Mesendoderm (in vitro differentiated cells): ENCODE measurements around the gene LACTBL1.

ENCODE experiments used
- DNase-seq: peaks from one replicate; pipeline ENCODE4 v3.0.0; 2013
- H2AK5ac ChIP-seq: 2 replicates; pipeline ENCODE4 v1.6.1; 2013; ENCODE audit warnings: low read length, inconsistent platforms
- H2BK120ac ChIP-seq: 2 replicates; pipeline ENCODE4 v1.6.1; 2013; ENCODE audit warnings: low read depth, mild to moderate bottlenecking, low read length, moderate library complexity, mixed read lengths
- H2BK15ac ChIP-seq: replicated peaks from 2 replicates; pipeline ENCODE4 v1.6.1; 2013; ENCODE audit warnings: low read depth, mild to moderate bottlenecking, moderate library complexity
- H2BK5ac ChIP-seq: 2 replicates; pipeline ENCODE4 v1.6.1; 2013; ENCODE audit warnings: low read length, inconsistent platforms
- H3K18ac ChIP-seq: 2 replicates; pipeline ENCODE4 v1.6.1; 2013; ENCODE audit warnings: mild to moderate bottlenecking, low read length, mixed read lengths
- H3K23ac ChIP-seq: one replicate; pipeline ENCODE4 v1.6.1; 2013; ENCODE audit warnings: low read length
- H3K27ac ChIP-seq: 2 replicates; pipeline ENCODE4 v1.5.1; 2013; ENCODE audit warnings: low read depth, mild to moderate bottlenecking, inconsistent platforms, low read length, moderate library complexity
- H3K27me3 ChIP-seq: 2 replicates; pipeline ENCODE4 v1.6.1; 2013; ENCODE audit warnings: low read length, control low read depth, mild to moderate bottlenecking, inconsistent platforms; ENCODE audit not compliant: insufficient read depth, poor library complexity
- H3K36me3 ChIP-seq: 2 replicates; pipeline ENCODE4 v1.6.1; 2013; ENCODE audit warnings: low read length, inconsistent platforms; ENCODE audit not compliant: control insufficient read depth, insufficient read depth
- H3K4ac ChIP-seq: one replicate; pipeline ENCODE4 v1.6.1; 2013; ENCODE audit warnings: low read depth, mild to moderate bottlenecking, low read length, moderate library complexity
- H3K4me1 ChIP-seq: 2 replicates; pipeline ENCODE4 v1.6.1; 2013; ENCODE audit warnings: low read depth, low read length, inconsistent platforms; ENCODE audit not compliant: control insufficient read depth
- H3K4me2 ChIP-seq: 2 replicates; pipeline ENCODE4 v1.6.1; 2013; ENCODE audit warnings: low read length
- H3K4me3 ChIP-seq: 2 replicates; pipeline ENCODE4 v1.5.1; 2013; ENCODE audit warnings: mild to moderate bottlenecking, low read length
- H3K56ac ChIP-seq: one replicate; pipeline ENCODE4 v1.6.1; 2013; ENCODE audit warnings: low read length
- H3K79me1 ChIP-seq: 2 replicates; pipeline ENCODE4 v1.6.1; 2013; ENCODE audit warnings: low read length, inconsistent platforms
- H3K79me2 ChIP-seq: 2 replicates; pipeline ENCODE4 v1.6.1; 2013; ENCODE audit warnings: mild to moderate bottlenecking, low read length; ENCODE audit not compliant: control insufficient read depth, insufficient read depth
- H3K9ac ChIP-seq: 2 replicates; pipeline ENCODE4 v1.6.1; 2013; ENCODE audit warnings: low read length, inconsistent platforms
- H4K5ac ChIP-seq: one replicate; pipeline ENCODE4 v1.6.1; 2013; ENCODE audit warnings: low read length
- H4K8ac ChIP-seq: one replicate; pipeline ENCODE4 v1.6.1; 2013; ENCODE audit warnings: low read depth, mild to moderate bottlenecking, control low read depth, low read length, moderate library complexity
- WGBS: extraction: QIAGEN DNeasy Blood & Tissue Kit; methylation state at CpG from one replicate; pipeline ENCODE4 v1.1.7; 2013; ENCODE audit warnings: low lambda C conversion rate, missing lambda C conversion rate; ENCODE audit not compliant: insufficient coverage; ENCODE audit errors: extremely low coverage; 5-methylcytosine and 5-hydroxymethylcytosine counted together

The LACTBL1 gene

GRCh38 chr1:22957066-22957465 lies 15.6 kb downstream of the LACTBL1 start:
- H3K56ac ChIP-seq, result no peak overlapping the region
- no peak overlapping the region for H4K5ac ChIP-seq
- H3K23ac ChIP-seq, result no peak overlapping the region
- no peak overlapping the region for H2AK5ac ChIP-seq
- H3K4me3 ChIP-seq, result no peak overlapping the region
- no CpG with 5 or more reads among the region's 3 CpGs for WGBS
- H3K9ac ChIP-seq, result no peak overlapping the region
- no peak overlapping the region for H3K18ac ChIP-seq
- no peaks in the 10 kb centered on the region for H3K36me3 ChIP-seq
- peaks cover 2% of the 10 kb centered on the region for H3K27me3 ChIP-seq
- H3K4me2 ChIP-seq, result no peak overlapping the region
- no peak overlapping the region for H4K8ac ChIP-seq
- H2BK120ac ChIP-seq, result no peak overlapping the region
- H3K4me1 ChIP-seq, result no peaks in the 10 kb centered on the region
- H3K79me1 ChIP-seq, result no peaks in the 10 kb centered on the region
- H2BK5ac ChIP-seq, result no peak overlapping the region
- H3K4ac ChIP-seq, result no peak overlapping the region
- H2BK15ac ChIP-seq, result no peak overlapping the region
- no peak for DNase-seq
- H3K27ac ChIP-seq, result no peak overlapping the region
- no peaks in the 10 kb centered on the region for H3K79me2 ChIP-seq

GRCh38 chr1:22955146-22955545 lies 17.5 kb downstream of the LACTBL1 start:
- H2BK15ac ChIP-seq, result no peak overlapping the region
- no peak overlapping the region for H2AK5ac ChIP-seq
- no peak overlapping the region for H2BK120ac ChIP-seq
- no peaks in the 10 kb centered on the region for H3K79me1 ChIP-seq
- H4K8ac ChIP-seq, result no peak overlapping the region
- no peak overlapping the region for H3K4me2 ChIP-seq
- H3K23ac ChIP-seq, result no peak overlapping the region
- no peak overlapping the region for H3K27ac ChIP-seq
- no peaks in the 10 kb centered on the region for H3K79me2 ChIP-seq
- peaks cover 2% of the 10 kb centered on the region for H3K27me3 ChIP-seq
- no peak overlapping the region for H3K56ac ChIP-seq
- no peak for DNase-seq
- no peak overlapping the region for H3K4me3 ChIP-seq
- no peaks in the 10 kb centered on the region for H3K36me3 ChIP-seq
- H2BK5ac ChIP-seq, result no peak overlapping the region
- H3K4ac ChIP-seq, result no peak overlapping the region
- no CpG with 5 or more reads among the region's 7 CpGs for WGBS
- H4K5ac ChIP-seq, result no peak overlapping the region
- no peak overlapping the region for H3K9ac ChIP-seq
- H3K18ac ChIP-seq, result no peak overlapping the region
- no peaks in the 10 kb centered on the region for H3K4me1 ChIP-seq

- no CpG with 5 or more reads among the region's 38 CpGs for WGBS
- Histone ChIP-seq H3K9ac (no peak overlapping the region), H3K36me3 (no peaks in the 10 kb centered on the region), H3K79me2 (no peaks in the 10 kb centered on the region), H3K27me3 (peaks cover 2% of the 10 kb centered on the region), H2AK5ac (no peak overlapping the region), H3K4me2 (no peak overlapping the region), H3K4me1 (no peaks in the 10 kb centered on the region), H2BK120ac (no peak overlapping the region), H2BK15ac (no peak overlapping the region), H2BK5ac (no peak overlapping the region), H3K56ac (no peak overlapping the region), H3K4ac (no peak overlapping the region), H3K18ac (no peak overlapping the region), H4K8ac (no peak overlapping the region), H3K4me3 (no peak overlapping the region), H4K5ac (no peak overlapping the region), H3K23ac (no peak overlapping the region), H3K27ac (no peak overlapping the region), H3K79me1 (no peaks in the 10 kb centered on the region)
- no peak for DNase-seq
These were observed 18.9 kb downstream of the LACTBL1 start for GRCh38 chr1:22953740-22954141.

GRCh38 chr1:22953057-22953739 lies 19.5 kb downstream of the LACTBL1 start:
- H3K4me3 ChIP-seq, result no peak overlapping the region
- H4K8ac ChIP-seq, result no peak overlapping the region
- H2BK120ac ChIP-seq, result no peak overlapping the region
- peaks cover 2% of the 10 kb centered on the region for H3K27me3 ChIP-seq
- H3K4ac ChIP-seq, result no peak overlapping the region
- no peak overlapping the region for H2BK5ac ChIP-seq
- no peak overlapping the region for H3K4me2 ChIP-seq
- H3K36me3 ChIP-seq, result no peaks in the 10 kb centered on the region
- no peak overlapping the region for H4K5ac ChIP-seq
- no peak overlapping the region for H2BK15ac ChIP-seq
- H3K27ac ChIP-seq, result no peak overlapping the region
- no peak overlapping the region for H2AK5ac ChIP-seq
- H3K56ac ChIP-seq, result peak overlapping the region; percentile 15
- no CpG with 5 or more reads among the region's 92 CpGs for WGBS
- no peak overlapping the region for H3K9ac ChIP-seq
- no peak overlapping the region for H3K23ac ChIP-seq
- H3K79me1 ChIP-seq, result no peaks in the 10 kb centered on the region
- H3K18ac ChIP-seq, result no peak overlapping the region
- H3K4me1 ChIP-seq, result no peaks in the 10 kb centered on the region
- H3K79me2 ChIP-seq, result no peaks in the 10 kb centered on the region
- no peak for DNase-seq

GRCh38 chr1:22952694-22953056 lies 20.0 kb downstream of the LACTBL1 start:
- no peak overlapping the region for H3K18ac ChIP-seq
- H4K8ac ChIP-seq, result no peak overlapping the region
- no peak overlapping the region for H3K4me3 ChIP-seq
- H3K27ac ChIP-seq, result no peak overlapping the region
- no peak overlapping the region for H3K9ac ChIP-seq
- H3K4me1 ChIP-seq, result no peaks in the 10 kb centered on the region
- no peak overlapping the region for H2BK5ac ChIP-seq
- H3K36me3 ChIP-seq, result no peaks in the 10 kb centered on the region
- no peaks in the 10 kb centered on the region for H3K79me1 ChIP-seq
- no peak overlapping the region for H2AK5ac ChIP-seq
- H3K56ac ChIP-seq, result no peak overlapping the region
- H4K5ac ChIP-seq, result no peak overlapping the region
- H3K27me3 ChIP-seq, result peaks cover 2% of the 10 kb centered on the region
- no peak overlapping the region for H2BK15ac ChIP-seq
- H2BK120ac ChIP-seq, result no peak overlapping the region
- no peak overlapping the region for H3K4me2 ChIP-seq
- H3K79me2 ChIP-seq, result no peaks in the 10 kb centered on the region
- DNase-seq, result no peak
- WGBS, result no CpG with 5 or more reads among the region's 5 CpGs
- H3K4ac ChIP-seq, result no peak overlapping the region
- no peak overlapping the region for H3K23ac ChIP-seq

- Histone ChIP-seq H3K4me1 (no peaks in the 10 kb centered on the region), H3K27ac (no peak overlapping the region), H4K8ac (no peak overlapping the region), H3K36me3 (no peaks in the 10 kb centered on the region), H3K79me1 (no peaks in the 10 kb centered on the region), H2BK120ac (no peak overlapping the region), H3K4me2 (no peak overlapping the region), H3K27me3 (peaks cover 2% of the 10 kb centered on the region), H3K9ac (no peak overlapping the region), H4K5ac (no peak overlapping the region), H3K4ac (no peak overlapping the region), H2BK5ac (no peak overlapping the region), H3K56ac (no peak overlapping the region), H2AK5ac (no peak overlapping the region), H2BK15ac (no peak overlapping the region), H3K23ac (no peak overlapping the region), H3K4me3 (no peak overlapping the region), H3K18ac (no peak overlapping the region), H3K79me2 (no peaks in the 10 kb centered on the region)
- no peak for DNase-seq
- no CpG with 5 or more reads among the region's 3 CpGs for WGBS
These were observed 20.9 kb downstream of the LACTBL1 start for GRCh38 chr1:22951796-22952195.
